A673 (cell line): Measurements from ENCODE around the gene WT1.

Experiments
- EZH2 ChIP-seq: fragments of 200-600 bp; sonication (generic); IDR thresholded peaks from 2 replicates; pipeline ENCODE4 v1.6.1; 2017; ENCODE audit warnings: borderline replicate concordance, low read depth, mild to moderate bottlenecking, mixed read lengths, antibody characterized with exemption, low read length; ENCODE audit not compliant: poor library complexity, severe bottlenecking
- TF ChIP-seq, protein P1 (sequence below): fragments of 300-800, 200-600 bp; sonication (generic); conservative IDR thresholded peaks from 2 replicates; pipeline ENCODE4 v1.5.1; 2017; ENCODE audit warnings: low read depth, mild to moderate bottlenecking, antibody characterized with exemption, low read length, moderate library complexity, mixed read lengths

DNA sequence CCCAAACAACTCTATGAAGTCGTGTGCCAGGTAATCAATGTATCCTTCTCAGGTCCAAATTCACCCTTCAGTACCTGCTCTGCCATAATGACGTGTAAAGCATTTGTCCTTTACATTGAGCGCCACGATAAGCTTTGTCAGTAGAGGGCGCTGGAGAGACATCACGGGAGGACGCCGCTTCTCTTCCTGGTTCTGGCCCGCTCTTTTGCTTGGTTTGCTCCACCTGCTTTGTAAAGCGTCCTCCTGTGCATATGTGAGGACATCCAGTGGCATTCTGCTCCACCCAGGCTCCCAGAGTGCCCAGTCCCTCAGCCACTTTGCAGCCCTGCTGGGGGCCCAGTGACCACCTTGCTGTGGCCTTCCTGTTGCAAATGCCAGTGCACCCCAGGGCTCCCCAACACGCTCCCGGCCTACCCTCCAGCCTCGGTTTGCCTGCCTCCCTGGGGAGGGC, 61.1 kb downstream of the WT1 start:
- TF ChIP-seq, protein P1, sequence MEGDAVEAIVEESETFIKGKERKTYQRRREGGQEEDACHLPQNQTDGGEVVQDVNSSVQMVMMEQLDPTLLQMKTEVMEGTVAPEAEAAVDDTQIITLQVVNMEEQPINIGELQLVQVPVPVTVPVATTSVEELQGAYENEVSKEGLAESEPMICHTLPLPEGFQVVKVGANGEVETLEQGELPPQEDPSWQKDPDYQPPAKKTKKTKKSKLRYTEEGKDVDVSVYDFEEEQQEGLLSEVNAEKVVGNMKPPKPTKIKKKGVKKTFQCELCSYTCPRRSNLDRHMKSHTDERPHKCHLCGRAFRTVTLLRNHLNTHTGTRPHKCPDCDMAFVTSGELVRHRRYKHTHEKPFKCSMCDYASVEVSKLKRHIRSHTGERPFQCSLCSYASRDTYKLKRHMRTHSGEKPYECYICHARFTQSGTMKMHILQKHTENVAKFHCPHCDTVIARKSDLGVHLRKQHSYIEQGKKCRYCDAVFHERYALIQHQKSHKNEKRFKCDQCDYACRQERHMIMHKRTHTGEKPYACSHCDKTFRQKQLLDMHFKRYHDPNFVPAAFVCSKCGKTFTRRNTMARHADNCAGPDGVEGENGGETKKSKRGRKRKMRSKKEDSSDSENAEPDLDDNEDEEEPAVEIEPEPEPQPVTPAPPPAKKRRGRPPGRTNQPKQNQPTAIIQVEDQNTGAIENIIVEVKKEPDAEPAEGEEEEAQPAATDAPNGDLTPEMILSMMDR = peak; percentile 100; the same call in 1 of the 2 replicates
- TF ChIP-seq EZH2 = no peak
